Left ventricle myocardium superior (tissue), 1 donor: Measurements from ENCODE around the gene DDX47. TPM values are rescaled to one million over a fixed set of nuclear protein-coding genes. Genes with fewer than 3 reads are reported as not detected.

Source experiments
- ATAC-seq: fragments of 200-7000 bp; cut with Tn5 transposase; one replicate; pipeline ENCODE4 v1.9.1; 2020; ENCODE audit warnings: mild to moderate bottlenecking, moderate library complexity
- DNase-seq: peaks from one replicate; pipeline ENCODE4 v3.0.0-alpha.2; 2020
- intact Hi-C: fragments of 100-400 bp; cut with micrococcal nuclease; formaldehyde crosslinking; loops from one replicate; pipeline ENCODE4 v1.11.0; 2022
- long read RNA-seq: library from polyadenylated mRNA; unstranded; transcript quantifications from one replicate; pipeline ENCODE4 v2.0.0, GENCODE V29; 2021
- total RNA-seq: library from RNA; stranded (reverse); fragmentation: NEBNext Ultra II Directional; extraction: Animal tissue kit (Norgen Biotek cat#: 25700); gene quantifications from one replicate; pipeline ENCODE4 v1.2.1, GENCODE V29; 2021
- donor health status: DM: no; HTN: yes; CAD: no; lungs with severe emphysema.

DDX47 gene
- total RNA-seq, result 29.9 TPM
- long read RNA-seq, transcript DDX47-202 (12 exons, 1,817 nt), result major isoform, 30 of 31 reads
- long read RNA-seq, partial matches to known transcripts, result 1 of 31 reads
- long read RNA-seq, other reads (novel, unspliced or antisense), result 0 of 31 reads

DNA sequence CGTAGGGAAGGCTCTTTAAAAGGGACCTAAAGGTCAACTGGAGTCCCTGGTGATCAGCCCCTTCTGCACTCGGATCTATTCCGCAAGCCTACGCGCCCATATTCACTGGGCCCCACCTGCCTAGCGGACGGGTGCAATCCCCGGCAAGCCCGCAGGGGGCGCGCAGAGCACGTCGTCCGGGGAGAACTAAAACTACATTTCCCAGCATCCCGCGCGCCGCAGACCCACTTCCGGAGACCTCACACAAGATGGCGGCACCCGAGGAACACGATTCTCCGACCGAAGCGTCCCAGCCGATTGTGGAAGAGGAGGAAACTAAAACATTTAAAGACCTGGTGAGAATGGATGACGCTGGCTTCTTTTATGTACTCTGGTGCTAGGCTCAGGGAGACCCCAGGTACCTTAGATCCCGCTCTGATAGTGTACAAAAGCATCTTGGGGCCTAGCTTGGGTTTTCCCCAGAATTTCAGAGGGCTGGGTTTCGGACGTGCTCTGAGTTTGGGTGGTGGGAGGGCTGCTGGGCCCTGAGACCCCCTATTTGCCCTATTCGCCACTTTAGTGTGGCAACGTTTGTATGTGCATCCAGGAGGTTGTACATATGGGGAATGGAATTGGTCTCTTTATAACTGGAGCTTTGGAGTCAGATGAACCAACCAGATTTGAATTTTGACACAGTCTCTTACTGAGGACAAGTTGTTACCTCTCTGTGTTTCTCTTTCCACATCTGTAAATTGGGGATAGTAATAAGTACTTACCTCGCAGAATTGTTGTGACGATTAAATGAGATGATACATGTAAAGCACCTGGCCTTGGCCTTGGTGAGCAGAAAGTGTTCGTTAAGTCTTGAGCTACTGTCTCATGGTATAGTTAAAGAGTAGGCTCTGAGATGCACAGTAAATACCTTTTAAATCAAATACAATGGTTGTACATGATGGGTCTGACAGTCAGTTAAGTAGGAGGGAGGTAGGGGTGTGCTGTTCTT lies at the start of gene DDX47:
DDX47 (plus strand) TSS at position 227 of the 982 bp plus-strand sequence; CDS start at position 249, 22 bp downstream.
- intact Hi-C loops, result no loop called here
- ATAC-seq (peak; percentile 96), DNase-seq (peak; percentile 99)

DNA sequence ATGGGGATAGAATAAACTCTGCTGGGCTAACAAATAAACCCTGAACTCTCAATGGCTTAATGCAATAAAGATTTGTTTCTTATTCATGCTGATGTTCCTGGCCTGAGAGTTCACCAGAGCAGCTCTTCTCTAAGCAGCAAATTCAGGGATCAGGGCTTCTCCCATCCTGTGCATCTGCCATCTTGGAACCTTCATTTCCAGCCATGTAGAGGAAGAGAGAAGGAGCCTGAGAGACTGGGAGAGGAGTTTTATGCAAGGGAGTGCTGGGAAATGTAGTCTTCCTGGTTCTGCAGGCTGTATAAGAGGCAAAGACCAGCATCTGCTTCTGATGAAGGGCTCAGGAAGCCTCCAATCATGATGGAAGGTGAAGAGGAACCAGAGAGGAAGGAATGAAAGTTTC lies 48.3 kb upstream of the DDX47 start:
- no peak for DNase-seq
- intact Hi-C loops, result no loop called here
- ATAC-seq, result no peak

DNA sequence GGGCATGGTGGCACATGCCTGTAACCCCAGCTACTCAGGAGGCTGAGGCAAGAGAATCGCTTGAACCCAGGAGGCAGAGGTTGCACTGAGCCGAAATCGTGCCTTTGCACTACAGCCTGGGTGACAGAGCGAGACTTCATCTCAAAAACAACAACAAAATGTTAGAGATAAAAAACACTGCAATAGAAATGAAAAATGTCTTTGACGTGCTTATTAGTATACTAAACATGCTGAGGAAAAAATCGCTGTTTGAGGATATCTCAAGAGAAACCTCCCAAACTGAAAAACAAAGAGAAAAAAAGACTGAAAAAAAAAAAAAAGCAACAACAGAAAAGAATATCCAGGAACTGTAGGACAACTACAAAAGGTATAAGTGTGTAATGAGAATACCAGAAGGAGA lies 42.9 kb upstream of the DDX47 start:
- no peak for ATAC-seq
- intact Hi-C loops, result no loop called here

DNA sequence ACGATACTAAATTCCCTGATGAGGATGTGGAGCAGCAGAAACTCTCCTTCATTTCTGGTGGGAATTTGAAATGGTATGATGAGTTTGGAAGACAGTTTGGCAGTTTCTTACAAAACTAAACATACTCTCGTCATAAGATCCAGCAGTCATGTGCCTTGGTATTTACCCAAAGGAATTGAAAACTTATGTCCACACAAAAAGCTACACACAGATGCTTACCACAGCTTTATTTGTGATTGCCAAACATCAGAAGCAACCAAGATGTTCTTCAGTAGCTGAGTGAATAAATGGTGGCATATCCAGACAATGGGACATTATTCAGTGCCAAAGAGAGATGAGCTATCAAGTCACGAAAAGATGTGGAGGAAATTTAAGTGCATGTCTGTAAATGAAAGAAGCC lies 38.4 kb upstream of the DDX47 start:
- intact Hi-C loops, result no loop called here
- DNase-seq (no peak), ATAC-seq (no peak)

More for the DNA sequence above, 42.9 kb upstream of the DDX47 start:
- no peak for DNase-seq

DNA sequence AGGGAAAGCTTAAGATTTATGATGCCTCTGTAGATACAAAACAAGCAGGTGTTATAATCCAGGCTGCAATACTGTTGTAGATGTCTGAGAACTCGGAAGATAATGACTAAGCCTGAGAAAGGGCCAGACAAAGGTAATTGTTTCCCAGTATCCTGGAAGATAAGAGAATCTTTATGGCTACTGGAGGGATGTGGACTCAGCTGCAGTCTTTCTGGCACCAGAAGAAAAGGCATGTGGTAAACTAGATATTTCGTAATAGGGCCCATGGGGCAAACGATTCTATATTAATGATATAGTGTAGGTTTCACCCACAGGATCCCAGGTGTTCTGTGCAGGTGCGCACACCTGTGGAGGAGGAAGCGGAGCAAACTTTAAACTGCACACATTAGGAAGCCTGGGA lies 36.9 kb upstream of the DDX47 start:
- no peak for ATAC-seq
- DNase-seq, result no peak
- intact Hi-C loops, result no loop called here

DNA sequence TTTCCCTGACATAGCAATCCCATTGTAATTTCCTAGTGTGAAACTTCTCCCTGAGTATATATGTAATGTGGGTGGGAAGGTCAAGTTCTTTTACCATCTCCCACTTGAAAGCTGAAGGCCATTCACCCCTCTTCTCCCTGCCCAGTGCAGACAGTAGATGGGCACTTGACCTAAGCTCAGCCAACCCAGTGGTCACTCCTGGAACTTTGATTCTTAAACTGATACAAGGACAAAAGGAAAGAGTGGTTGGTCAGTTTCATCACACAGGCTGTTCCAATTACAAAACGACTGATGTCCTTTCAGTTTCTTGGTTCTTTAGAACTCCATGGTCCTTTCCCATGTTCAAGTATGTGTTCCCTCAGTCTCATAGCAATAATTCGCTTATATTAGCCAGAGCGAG lies 36.1 kb upstream of the DDX47 start:
- DNase-seq, result no peak
- no peak for ATAC-seq
- intact Hi-C loops, result no loop called here

DNA sequence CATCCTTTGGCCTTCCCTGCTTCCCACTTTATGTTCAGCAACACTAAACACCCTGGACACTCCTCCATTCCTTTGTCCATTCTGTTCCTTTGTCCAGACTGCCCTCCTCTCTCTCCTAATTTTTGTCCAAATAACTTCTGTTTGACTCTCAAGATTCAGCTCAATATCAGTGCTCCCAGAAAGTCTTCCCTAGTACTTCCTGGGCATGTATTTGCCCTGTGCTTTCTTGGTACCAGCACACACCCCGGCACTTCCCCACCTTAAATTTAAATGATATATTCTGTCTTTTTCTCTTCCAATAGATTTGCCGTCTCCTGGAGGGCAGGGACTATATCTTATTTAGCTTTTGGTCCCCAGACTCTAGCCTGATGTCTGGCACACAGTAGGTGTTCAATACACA lies 34.1 kb upstream of the DDX47 start:
- DNase-seq, result no peak
- ATAC-seq, result no peak
- intact Hi-C loops, result no loop called here

DNA sequence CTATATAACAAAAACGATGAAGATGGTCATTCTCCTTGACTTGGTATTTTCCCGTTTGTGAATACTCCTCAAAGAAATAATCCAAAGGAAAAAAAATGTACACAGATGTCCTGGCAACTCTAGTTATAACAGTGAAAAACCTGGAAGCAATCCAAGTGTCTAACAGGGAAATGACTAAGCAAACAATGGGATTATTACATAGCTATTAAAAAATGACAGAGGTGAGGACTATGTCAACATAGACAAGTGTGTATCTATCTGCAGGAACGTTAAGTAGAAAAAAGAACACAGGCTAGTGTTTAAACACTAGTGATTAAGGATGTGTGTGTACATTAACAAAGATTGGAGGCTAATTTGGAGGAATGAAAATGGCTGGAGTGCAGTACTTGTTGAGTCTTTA lies 33.6 kb upstream of the DDX47 start:
- ATAC-seq (peak; percentile 57), DNase-seq (no peak)
- intact Hi-C loops, result no loop called here

DNA sequence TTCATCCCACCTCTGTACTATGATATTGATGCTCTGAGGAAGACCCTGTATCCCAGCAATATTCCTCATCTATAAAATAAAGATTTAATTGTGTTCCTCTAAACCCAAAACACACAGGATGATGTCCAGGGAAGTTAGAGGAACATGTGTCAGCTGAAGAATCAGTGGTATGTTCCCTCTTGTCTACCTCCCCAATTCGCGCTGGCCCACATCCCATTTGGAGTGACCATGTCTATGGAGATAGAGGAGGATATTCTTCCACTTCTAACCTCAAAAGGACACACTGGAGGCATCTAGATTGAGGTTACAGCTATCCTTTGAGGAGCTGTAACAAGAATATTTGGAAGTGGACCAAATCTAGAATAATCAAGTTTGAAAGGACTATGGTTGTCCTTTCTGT lies 29.0 kb upstream of the DDX47 start:
- DNase-seq, result no peak
- no peak for ATAC-seq
- intact Hi-C loops, result no loop called here

DNA sequence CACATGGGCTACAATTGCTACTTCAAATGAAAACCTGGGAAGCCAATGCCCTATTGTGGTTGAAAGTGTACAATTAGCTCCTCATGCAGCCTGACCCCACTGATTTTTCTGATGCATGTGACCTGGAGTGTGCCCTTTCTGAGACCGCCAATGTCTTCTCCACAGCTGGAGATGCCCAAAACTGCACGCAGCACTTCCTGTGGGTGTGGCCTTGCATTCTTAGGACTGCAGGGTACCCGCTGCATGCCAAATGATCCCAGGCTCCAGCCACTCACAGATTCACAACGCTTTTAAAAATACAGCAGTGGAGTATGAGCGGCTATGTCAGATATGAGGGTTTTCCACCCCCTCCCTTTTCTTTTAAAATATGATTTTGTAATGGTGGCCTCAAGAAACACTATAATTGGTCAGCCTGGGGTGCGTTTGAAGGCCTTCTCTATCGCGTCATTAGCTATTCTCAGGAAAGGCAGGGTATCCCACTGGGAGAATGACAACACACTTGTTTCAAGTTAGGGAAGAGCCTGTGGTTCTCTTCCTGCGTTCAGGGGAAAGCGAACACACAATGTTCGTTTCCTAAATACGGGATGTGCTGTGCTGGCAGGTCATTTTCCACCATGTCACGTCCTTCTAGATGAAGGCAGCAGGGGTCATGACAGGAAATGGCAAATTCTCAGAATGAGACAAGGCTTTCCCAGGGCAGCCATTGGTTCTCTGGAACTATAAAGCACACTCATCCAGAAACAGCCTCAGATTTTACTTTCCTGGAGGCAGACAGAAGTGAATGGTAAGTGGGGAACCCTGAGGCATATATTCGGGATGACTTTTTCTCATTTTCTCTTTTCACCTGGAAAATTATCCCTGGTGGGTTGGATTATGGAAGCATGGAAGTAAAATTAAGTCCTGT lies 28.0 kb upstream of the DDX47 start, which contains the start of gene APOLD1:
APOLD1 (plus strand) TSS at position 749 of the 904 bp plus-strand sequence; CDS start at position 782, 33 bp downstream.
- DNase-seq (peak; percentile 51), ATAC-seq (peak; percentile 39)
- intact Hi-C loops, result no loop called here

DNA sequence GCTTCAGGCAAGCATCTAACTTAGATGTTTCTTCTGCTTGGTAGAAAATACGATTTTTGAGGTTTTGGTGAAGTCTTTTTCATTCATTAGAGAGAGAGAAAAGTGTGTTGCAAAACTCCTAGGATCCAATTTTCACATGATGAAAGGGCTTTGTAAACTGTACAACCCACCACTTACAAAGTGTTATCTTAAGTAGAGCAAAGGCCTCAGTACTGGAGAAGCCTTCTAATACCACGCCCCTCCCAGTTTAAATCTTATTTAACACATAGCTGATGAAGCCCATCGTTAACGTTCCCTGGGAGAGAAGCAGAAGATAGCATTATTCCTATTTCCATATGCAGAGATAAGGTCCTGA lies 26.8 kb upstream of the DDX47 start:
- DNase-seq, result no peak
- ATAC-seq, result peak; percentile 0
- intact Hi-C loops, result no loop called here

DNA sequence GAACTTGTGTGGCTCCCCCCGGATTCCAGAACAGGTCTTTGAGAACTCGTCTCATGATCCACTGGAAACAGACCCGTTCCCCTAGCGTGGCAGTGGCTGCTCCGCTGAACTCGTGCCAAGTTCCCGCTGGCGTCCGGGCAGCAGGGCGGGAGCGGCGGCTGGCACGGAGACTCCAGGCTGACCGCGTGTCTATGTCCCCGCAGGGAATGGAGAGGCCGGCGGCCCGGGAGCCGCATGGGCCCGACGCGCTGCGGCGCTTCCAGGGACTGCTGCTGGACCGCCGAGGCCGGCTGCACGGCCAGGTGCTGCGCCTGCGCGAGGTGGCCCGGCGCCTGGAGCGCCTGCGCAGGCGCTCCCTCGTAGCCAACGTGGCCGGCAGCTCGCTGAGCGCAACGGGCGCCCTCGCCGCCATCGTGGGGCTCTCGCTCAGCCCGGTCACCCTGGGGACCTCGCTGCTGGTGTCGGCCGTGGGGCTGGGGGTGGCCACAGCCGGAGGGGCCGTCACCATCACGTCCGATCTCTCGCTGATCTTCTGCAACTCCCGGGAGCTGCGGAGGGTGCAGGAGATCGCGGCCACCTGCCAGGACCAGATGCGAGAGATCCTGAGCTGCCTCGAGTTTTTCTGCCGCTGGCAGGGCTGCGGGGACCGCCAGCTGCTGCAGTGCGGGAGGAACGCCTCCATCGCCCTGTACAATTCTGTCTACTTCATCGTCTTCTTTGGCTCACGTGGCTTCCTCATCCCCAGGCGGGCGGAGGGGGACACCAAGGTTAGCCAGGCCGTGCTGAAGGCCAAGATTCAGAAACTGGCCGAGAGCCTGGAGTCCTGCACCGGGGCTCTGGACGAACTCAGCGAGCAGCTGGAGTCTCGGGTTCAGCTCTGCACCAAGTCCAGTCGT lies 26.2 kb upstream of the DDX47 start:
- peak; percentile 92 for ATAC-seq
- intact Hi-C loops, result no loop called here

DNA sequence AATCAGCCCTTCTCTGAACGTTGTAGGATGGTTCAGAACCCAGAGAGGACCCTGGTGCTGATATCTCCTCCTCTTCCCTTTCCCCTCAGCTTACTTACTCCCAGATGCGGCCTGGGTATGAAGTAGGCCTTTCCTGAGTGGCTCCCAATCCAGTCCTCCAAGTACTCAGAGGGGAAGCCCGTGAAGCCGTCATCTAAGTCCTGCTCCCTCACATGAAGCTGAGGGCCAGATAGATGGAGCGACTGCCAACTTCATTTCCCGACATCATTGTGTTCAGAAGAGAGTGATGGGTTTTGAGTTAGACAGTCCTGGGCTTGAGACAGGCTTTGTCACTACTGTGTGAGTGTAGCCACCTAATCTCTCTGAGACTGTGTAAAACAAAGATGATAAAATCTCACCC lies 25.0 kb upstream of the DDX47 start:
- DNase-seq (no peak), ATAC-seq (no peak)
- intact Hi-C loops, result no loop called here

More for the DNA sequence above, 26.2 kb upstream of the DDX47 start:
- peak; percentile 91 for DNase-seq

DNA sequence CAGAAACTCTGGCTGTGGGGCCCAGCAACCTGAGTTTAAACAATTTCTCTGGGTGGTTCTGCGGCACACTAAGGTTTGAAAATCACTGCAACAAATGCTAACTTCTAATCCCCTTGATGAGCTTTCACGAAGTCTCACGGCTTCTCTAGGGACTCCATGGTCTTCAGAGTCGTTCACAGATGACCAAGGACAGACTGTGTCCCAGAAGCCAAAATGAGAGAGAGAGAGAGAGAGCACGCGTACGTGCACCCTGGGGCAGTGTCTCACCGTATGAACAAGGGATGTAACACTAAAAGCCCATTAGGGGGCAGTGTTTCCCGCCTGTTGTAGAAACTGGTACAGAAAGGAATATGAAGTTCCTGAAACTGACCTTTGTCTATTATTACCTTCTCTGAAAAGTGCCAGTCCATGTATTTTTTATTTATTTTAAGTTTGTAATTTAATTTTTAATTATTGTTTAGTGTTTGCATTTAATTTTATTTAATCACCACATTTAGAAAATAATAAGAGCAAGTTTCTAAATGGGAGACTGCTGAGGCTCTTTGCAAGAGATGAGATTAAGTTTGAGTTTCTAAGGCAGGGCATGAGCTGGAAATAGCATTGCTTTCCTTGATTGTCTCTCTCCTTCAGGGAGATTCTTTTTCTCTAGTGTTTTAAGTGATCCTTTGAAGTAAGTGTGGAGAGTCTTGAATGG lies 24.3 kb upstream of the DDX47 start:
- peak; percentile 45 for DNase-seq
- intact Hi-C loops, result no loop called here
- peak; percentile 39 for ATAC-seq

DNA sequence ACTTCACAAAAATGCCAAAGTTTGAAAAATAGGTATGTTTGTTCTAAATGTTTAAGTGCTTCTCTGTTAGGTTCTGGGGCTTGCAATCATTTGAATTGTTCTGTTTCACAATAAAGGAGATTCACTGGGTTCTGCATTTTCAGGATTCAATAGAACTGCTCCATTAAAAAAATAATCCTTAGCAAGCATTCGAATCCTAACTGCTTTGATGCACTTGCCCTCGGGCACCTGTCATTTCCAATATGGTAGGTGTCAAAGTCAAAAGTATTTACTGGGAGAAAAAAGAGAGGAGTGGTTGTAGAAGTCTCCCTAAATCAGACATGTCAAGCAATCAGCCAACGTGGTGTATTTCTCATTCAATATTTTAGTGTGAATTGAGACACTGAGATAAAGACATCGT lies 22.2 kb upstream of the DDX47 start:
- DNase-seq (no peak), ATAC-seq (no peak)
- intact Hi-C loops, result no loop called here

DNA sequence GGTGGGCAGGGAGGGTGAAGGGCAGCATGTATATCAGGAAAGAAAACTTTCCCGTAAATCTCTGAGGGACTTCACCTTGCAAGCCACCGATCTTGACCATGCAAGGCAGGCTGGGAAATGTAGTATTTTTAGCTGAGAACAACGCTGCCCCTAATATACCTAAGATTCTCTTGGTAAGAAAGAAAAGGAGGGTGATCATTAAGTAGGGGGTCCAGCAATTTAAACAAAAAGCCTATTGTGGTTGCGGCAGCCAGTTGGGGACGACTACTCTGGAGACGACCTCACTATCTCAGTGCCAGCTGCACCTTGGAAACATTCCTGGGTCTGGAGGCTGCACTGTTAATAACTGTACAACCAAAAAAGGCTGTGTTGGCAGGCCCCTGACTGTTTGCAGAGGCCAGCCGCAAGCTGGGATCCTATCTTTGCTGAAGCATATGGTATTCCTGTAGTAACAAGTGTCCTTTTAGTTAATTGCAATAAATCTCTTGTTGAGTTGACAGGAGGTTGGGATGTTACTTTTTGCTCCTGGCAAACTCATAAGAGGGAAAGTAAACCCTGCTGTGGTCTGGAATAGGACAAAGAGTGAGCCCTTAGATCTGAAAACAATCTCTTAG lies 21.3 kb upstream of the DDX47 start:
- intact Hi-C loops, result no loop called here
- DNase-seq (no peak), ATAC-seq (no peak)

DNA sequence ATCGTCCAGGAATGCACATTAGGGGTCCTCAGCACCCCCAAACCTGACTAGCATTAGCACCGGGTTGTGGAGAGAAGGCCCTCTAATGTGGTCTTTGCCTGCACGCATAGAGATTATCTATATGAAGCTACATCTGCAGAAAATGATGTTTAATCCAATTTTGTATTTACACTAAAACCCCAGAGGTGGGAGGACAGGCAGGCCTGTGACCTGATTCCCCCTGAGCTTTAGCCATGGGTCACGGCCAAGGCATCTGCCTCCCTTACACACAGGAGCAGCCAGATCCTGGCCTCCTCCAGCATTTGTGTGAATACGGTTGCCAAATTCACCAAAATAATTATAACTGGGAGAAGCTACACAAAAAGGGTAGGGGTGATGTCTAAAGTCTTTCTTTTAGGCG lies 20.7 kb upstream of the DDX47 start:
- peak; percentile 17 for ATAC-seq
- peak; percentile 46 for DNase-seq
- intact Hi-C loops, result no loop called here

DNA sequence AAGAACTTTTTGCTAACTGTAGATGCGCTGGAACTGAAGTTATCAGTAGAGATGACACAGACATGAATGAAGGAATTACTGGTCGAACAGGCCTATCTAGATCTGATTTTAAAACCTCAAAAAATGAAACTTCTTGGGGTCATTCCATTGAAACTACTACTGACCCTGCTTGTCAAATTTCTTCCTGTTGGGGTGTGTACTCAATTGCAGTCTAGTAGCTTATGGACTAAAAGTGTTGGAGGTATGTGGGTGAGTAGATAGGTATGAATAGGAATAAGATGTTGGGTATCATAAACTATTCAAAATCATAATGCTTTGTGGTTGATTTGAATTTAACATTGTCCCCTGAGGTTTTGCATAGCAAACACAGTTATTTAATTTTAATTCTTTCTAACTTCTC lies 18.5 kb upstream of the DDX47 start:
- intact Hi-C loops, result no loop called here
- no peak for ATAC-seq
- DNase-seq, result no peak
